A673 (cell line): Measurements from ENCODE around the gene STX4. TPM values are rescaled to one million over a fixed set of nuclear protein-coding genes. Genes with fewer than 3 reads are reported as not detected.

Source experiments
- BruUV-seq: library from RNA; stranded (reverse); fragments of 400-500 nt; replicated peaks from 2 replicates; lab custom pipeline; 2021; lab: Mats Ljungman, UMichigan
- CTCF ChIA-PET: fragments of 300-600 bp; sonication (Branson Sonifier 250); formaldehyde crosslinking; loops from one replicate; lab custom pipeline; 2022; ENCODE audit warnings: antibody characterized with exemption; lab: Charles Lee
- POLR2A ChIA-PET: fragments of 300-600 bp; sonication (Branson Sonifier 250); formaldehyde crosslinking; loops from one replicate; lab custom pipeline; 2022; ENCODE audit warnings: antibody characterized with exemption; ENCODE audit not compliant: low non-redundant PET; lab: Charles Lee
- DNase-seq: peaks from one replicate; pipeline ENCODE4 v3.0.0-alpha.2; 2015; ENCODE audit warnings: low spot score
- H3K27ac ChIP-seq: fragments of 200-600 bp; sonication (generic); 2 replicates; pipeline ENCODE4 v1.5.1; 2016; ENCODE audit warnings: mixed run types, low read depth, mild to moderate bottlenecking, mixed read lengths, antibody characterized with exemption, low read length; ENCODE audit not compliant: poor library complexity, severe bottlenecking
- H3K27me3 ChIP-seq: fragments of 200-600 bp; sonication (generic); replicated peaks from 2 replicates; pipeline ENCODE4 v1.6.1; 2017; ENCODE audit warnings: mixed run types, low read depth, mild to moderate bottlenecking, mixed read lengths, antibody characterized with exemption, low read length; ENCODE audit not compliant: insufficient read depth, poor library complexity
- H3K36me3 ChIP-seq: fragments of 200-600 bp; sonication (generic); 2 replicates; pipeline ENCODE4 v1.6.1; 2016; ENCODE audit warnings: mixed run types, mild to moderate bottlenecking, mixed read lengths, antibody characterized with exemption, low read length; ENCODE audit not compliant: insufficient read depth, poor library complexity, severe bottlenecking
- H3K4me1 ChIP-seq: fragments of 200-600 bp; sonication (generic); 2 replicates; pipeline ENCODE4 v1.6.1; 2017; ENCODE audit warnings: mixed run types, mild to moderate bottlenecking, mixed read lengths, antibody characterized with exemption, low read length; ENCODE audit not compliant: insufficient read depth, poor library complexity, severe bottlenecking
- H3K4me3 ChIP-seq: fragments of 200-600 bp; sonication (generic); 2 replicates; pipeline ENCODE4 v1.5.1; 2016; ENCODE audit warnings: low read depth, mixed run types, mild to moderate bottlenecking, mixed read lengths, low read length; ENCODE audit not compliant: poor library complexity, severe bottlenecking
- H3K9me3 ChIP-seq: fragments of 200-600 bp; sonication (generic); 2 replicates; pipeline ENCODE4 v1.6.1; 2016; ENCODE audit warnings: mixed run types, low read depth, mild to moderate bottlenecking, mixed read lengths, antibody characterized with exemption, low read length; ENCODE audit not compliant: poor library complexity, severe bottlenecking
- CTCF ChIP-seq: fragments of 300-800, 200-600 bp; sonication (generic); conservative IDR thresholded peaks from 2 replicates; pipeline ENCODE4 v1.5.1; 2017; ENCODE audit warnings: low read depth, mild to moderate bottlenecking, antibody characterized with exemption, low read length, moderate library complexity, mixed read lengths
- EZH2 ChIP-seq: fragments of 200-600 bp; sonication (generic); IDR thresholded peaks from 2 replicates; pipeline ENCODE4 v1.6.1; 2017; ENCODE audit warnings: borderline replicate concordance, low read depth, mild to moderate bottlenecking, mixed read lengths, antibody characterized with exemption, low read length; ENCODE audit not compliant: poor library complexity, severe bottlenecking
- intact Hi-C: fragments of 100-400 bp; cut with micrococcal nuclease; formaldehyde crosslinking; loops from one replicate; pipeline ENCODE4 v1.10.0; 2022; ENCODE audit not compliant: unreplicated experiment
- total RNA-seq: library from RNA; stranded (reverse); gene quantifications from 2 replicates; pipeline ENCODE4 v1.2.3, GENCODE V29; 2021

The STX4 gene
- total RNA-seq, 1 experiment from 2014 or later = 31.2 TPM

DNA sequence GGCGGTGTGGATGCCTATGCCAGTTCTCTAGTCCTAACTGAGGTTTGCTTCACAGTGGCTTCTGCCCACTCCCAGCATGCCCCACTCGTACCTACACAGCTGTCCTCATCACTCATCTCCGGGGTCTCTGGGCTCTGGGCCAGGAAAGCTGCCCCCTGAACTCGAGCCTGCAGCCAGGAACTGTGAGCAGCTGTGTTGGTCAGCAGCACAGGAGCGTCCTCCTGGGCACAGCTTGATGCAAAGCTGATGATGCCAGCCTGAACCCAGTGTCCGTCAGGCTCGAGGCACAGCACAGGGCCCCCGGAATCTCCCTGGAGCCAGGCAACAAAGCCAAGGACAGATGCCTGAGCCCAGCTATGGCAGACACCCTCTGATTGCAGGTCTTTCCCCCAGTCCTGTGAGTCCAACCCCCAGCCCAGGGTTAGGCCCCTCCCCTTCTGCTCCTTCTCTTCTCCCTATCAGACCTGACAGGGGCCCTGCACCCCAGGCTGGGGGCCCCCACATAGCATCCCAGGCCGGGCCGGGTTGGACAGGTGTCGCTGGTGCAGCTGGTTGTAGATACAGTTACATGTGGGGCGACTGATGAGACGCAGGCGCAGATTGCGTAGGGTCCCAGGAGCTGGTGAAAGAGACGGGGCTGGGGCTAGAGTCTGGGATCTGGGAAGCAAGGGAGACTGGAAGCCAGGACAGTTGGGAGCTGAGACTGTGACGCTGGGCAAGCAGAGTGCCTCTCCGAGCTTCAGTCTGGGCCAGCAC lies 52.7 kb downstream of the STX4 start:
- Histone ChIP-seq H3K27me3 (no peaks in the 10 kb centered on the region), H3K9me3 (no peaks in the 10 kb centered on the region), H3K4me1 (no peaks in the 10 kb centered on the region), H3K36me3 (peaks cover 20% of the 10 kb centered on the region), H3K4me3 (no peak overlapping the region), H3K27ac (no peak overlapping the region)
- intact Hi-C loops = loop anchor here (10.0 kb wide), 1 partner anchor 789 kb away; the partner anchor contains the start of gene ZNF267
- TF ChIP-seq EZH2 (no peak), CTCF (no peak)
- ChIA-PET POLR2A (no interaction called here), CTCF (no interaction called here)
- no peak for DNase-seq
- BruUV-seq = no TSS peak

GRCh38 chr16:31086629-31086906 lies 53.2 kb downstream of the STX4 start:
- H3K9me3 ChIP-seq = no peaks in the 10 kb centered on the region
- H3K27ac ChIP-seq = no peak overlapping the region
- H3K4me1 ChIP-seq = no peaks in the 10 kb centered on the region
- DNase-seq = no peak
- H3K4me3 ChIP-seq = no peak overlapping the region
- H3K36me3 ChIP-seq = peaks cover 16% of the 10 kb centered on the region
- BruUV-seq = no TSS peak
- no peaks in the 10 kb centered on the region for H3K27me3 ChIP-seq
- ChIA-PET CTCF (no interaction called here), POLR2A (no interaction called here)
- intact Hi-C loops = loop anchor here (10.0 kb wide), 1 partner anchor 788 kb away; the partner anchor contains the start of gene ZNF267
- TF ChIP-seq CTCF (no peak), EZH2 (no peak)

DNA sequence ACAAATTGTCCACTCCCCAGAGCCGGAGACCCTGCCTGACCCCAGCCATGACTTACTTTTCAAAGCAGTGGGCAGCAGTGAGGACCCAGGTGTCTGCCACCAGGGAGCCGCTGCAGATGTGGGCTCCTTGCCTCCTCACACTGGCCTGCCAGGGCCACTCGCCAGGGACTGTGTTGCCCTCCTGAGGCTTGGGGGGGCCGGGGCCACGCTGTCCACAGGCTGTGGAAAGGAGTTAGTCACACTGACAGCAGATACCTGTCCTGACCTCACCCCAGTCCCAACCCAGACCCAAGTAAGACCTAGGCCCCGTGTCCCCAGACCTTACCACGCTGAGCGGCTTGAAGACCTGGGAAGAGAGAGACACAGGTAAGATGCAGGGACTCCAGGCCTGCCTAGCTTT lies 54.1 kb downstream of the STX4 start:
- no TSS peak for BruUV-seq
- Histone ChIP-seq H3K27me3 (no peaks in the 10 kb centered on the region), H3K36me3 (peaks cover 14% of the 10 kb centered on the region), H3K4me1 (no peaks in the 10 kb centered on the region), H3K4me3 (no peak overlapping the region), H3K9me3 (no peaks in the 10 kb centered on the region), H3K27ac (no peak overlapping the region)
- ChIA-PET POLR2A (no interaction called here), CTCF (no interaction called here)
- intact Hi-C loops = loop anchor here (10.0 kb wide), 1 partner anchor 787 kb away; the partner anchor contains the start of gene ZNF267
- no peak for DNase-seq
- TF ChIP-seq CTCF = no peak
- no peak for TF ChIP-seq EZH2
